Duodenal mucosa (tissue), 2 donors: Measurements from ENCODE around the gene AMPH.
"Not testable (repeated sequence)": the region's sequence is repeated elsewhere in the genome, so short reads cannot be mapped to it uniquely, and the experiment has no call there.

Source experiments
- H3K27ac ChIP-seq: one replicate; pipeline ENCODE4 v1.7.0; 2013; ENCODE audit warnings: low read depth, low read length
- H3K27me3 ChIP-seq, 2 donors: one replicate each; pipeline ENCODE4 v1.7.0; 2013; ENCODE audit warnings: low read length in 2 of 2, control low read depth in 1 of 2; ENCODE audit not compliant: insufficient read depth in 2 of 2, control insufficient read depth in 1 of 2
- H3K36me3 ChIP-seq, 2 donors: one replicate each; pipeline ENCODE4 v1.7.0; 2013; ENCODE audit warnings: low read length in 2 of 2, control low read depth in 1 of 2; ENCODE audit not compliant: insufficient read depth in 2 of 2, control insufficient read depth in 1 of 2
- H3K4me1 ChIP-seq, 2 donors: one replicate each; pipeline ENCODE4 v1.7.0; 2013; ENCODE audit warnings: low read length in 2 of 2, control low read depth in 1 of 2; ENCODE audit not compliant: insufficient read depth in 2 of 2, control insufficient read depth in 1 of 2
- H3K4me3 ChIP-seq, 2 donors: one replicate each; pipeline ENCODE4 v1.7.0; 2013; ENCODE audit warnings: low read length in 2 of 2, low read depth in 1 of 2
- H3K9ac ChIP-seq, 2 donors: one replicate each; pipeline ENCODE4 v1.7.0; 2013; ENCODE audit warnings: low read length in 2 of 2, low read depth in 1 of 2
- H3K9me3 ChIP-seq, 2 donors: one replicate each; pipeline ENCODE4 v1.7.0; 2013; ENCODE audit warnings: low read length in 2 of 2, control low read depth in 1 of 2; ENCODE audit not compliant: control insufficient read depth in 1 of 2

AMPH gene

GRCh38 chr7:38411404-38411803 is 219.8 kb downstream of the AMPH start:
- no peaks in the 10 kb centered on the region for H3K27me3 ChIP-seq
- H3K9ac ChIP-seq, result no peak overlapping the region
- no peaks in the 10 kb centered on the region for H3K4me1 ChIP-seq
- no peak overlapping the region for H3K4me3 ChIP-seq
- H3K36me3 ChIP-seq, result no peaks in the 10 kb centered on the region
- no peak overlapping the region for H3K27ac ChIP-seq
- no peaks in the 10 kb centered on the region for H3K9me3 ChIP-seq

- no peaks in the 10 kb centered on the region for H3K27me3 ChIP-seq
- no peak overlapping the region for H3K9ac ChIP-seq
- no peak overlapping the region for H3K4me3 ChIP-seq
- H3K36me3 ChIP-seq, result no peaks in the 10 kb centered on the region
- H3K4me1 ChIP-seq, result no peaks in the 10 kb centered on the region
- peaks cover 0 to 2% of the 10 kb centered on the region in 2 donors for H3K9me3 ChIP-seq
- H3K27ac ChIP-seq, result no peak overlapping the region
These were observed 221.1 kb downstream of the AMPH start for GRCh38 chr7:38410056-38410455.

- H3K9me3 ChIP-seq, result peaks cover 0 to 6% of the 10 kb centered on the region in 2 donors
- H3K4me3 ChIP-seq, result no peak overlapping the region
- no peak overlapping the region for H3K9ac ChIP-seq
These were observed 221.6 kb downstream of the AMPH start for GRCh38 chr7:38409531-38409930.

DNA sequence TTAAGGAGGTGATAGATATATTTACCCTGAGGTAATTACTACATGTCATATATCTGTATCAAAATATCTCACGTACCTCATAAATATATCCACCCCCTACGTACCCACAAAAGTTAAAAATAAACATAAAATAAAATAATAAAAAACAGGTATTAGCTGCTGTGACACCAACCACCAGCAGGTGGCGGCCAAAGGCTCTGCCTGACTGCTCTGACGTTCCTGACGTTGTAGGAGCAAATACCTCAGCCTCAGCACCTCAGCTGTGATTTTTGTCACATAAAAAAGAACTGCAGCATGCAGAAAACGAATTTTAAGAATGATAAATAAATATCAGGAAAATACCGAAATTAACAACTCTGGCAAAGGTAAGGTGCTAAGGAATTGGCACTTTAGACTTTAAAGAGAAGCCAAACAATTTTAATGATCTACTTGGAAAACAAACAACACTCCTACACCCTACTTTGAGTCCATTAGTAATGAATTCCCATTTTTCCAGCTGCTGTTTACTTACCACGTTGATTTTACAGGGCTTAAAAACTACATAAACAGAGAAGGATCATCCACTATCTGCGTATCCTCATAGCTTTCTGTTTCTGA is 232.3 kb downstream of the AMPH start:
- Histone ChIP-seq H3K27ac (no peak overlapping the region), H3K4me3 (no peak overlapping the region), H3K9me3 (no peaks in the 10 kb centered on the region), H3K36me3 (no peaks in the 10 kb centered on the region), H3K9ac (no peak overlapping the region), H3K27me3 (no peaks in the 10 kb centered on the region), H3K4me1 (no peaks in the 10 kb centered on the region)

More at GRCh38 chr7:38409531-38409930, 221.6 kb downstream of the AMPH start:
- H3K36me3 ChIP-seq, result no peaks in the 10 kb centered on the region
- no peaks in the 10 kb centered on the region for H3K27me3 ChIP-seq
- H3K27ac ChIP-seq, result no peak overlapping the region
- H3K4me1 ChIP-seq, result no peaks in the 10 kb centered on the region

DNA sequence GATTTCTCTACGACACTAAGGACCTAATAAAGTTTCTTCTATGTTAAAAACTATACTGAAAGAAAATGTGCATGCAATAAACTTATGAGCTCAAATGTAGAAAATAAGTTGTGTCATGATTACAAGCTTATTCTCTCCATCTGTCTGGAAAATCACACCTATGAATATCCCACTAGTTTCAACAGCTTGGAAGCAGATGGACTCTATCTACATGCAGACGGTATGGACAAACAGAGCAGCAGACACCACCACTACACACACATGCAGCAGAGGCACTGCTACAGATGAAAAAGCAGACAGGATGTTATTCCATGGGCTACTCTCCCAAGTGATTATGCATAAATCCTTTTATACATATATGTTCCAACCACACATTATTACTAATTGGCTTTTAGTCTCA is 234.3 kb downstream of the AMPH start:
- Histone ChIP-seq H3K27me3 (no peaks in the 10 kb centered on the region), H3K27ac (no peak overlapping the region), H3K4me1 (no peaks in the 10 kb centered on the region), H3K9ac (no peak overlapping the region), H3K9me3 (no peaks in the 10 kb centered on the region), H3K36me3 (no peaks in the 10 kb centered on the region), H3K4me3 (no peak overlapping the region)

- H3K9ac ChIP-seq, H3K27me3 ChIP-seq, H3K27ac ChIP-seq, H3K36me3 ChIP-seq, H3K4me3 ChIP-seq, H3K4me1 ChIP-seq, H3K9me3 ChIP-seq: not testable (repeated sequence)
These were observed 235.1 kb downstream of the AMPH start for GRCh38 chr7:38395921-38396552.

GRCh38 chr7:38394660-38395059 is 236.5 kb downstream of the AMPH start:
- Histone ChIP-seq H3K27ac (no peak overlapping the region), H3K36me3 (no peaks in the 10 kb centered on the region), H3K4me1 (no peaks in the 10 kb centered on the region), H3K9me3 (no peaks in the 10 kb centered on the region), H3K4me3 (no peak overlapping the region), H3K27me3 (no peaks in the 10 kb centered on the region), H3K9ac (no peak overlapping the region)

DNA sequence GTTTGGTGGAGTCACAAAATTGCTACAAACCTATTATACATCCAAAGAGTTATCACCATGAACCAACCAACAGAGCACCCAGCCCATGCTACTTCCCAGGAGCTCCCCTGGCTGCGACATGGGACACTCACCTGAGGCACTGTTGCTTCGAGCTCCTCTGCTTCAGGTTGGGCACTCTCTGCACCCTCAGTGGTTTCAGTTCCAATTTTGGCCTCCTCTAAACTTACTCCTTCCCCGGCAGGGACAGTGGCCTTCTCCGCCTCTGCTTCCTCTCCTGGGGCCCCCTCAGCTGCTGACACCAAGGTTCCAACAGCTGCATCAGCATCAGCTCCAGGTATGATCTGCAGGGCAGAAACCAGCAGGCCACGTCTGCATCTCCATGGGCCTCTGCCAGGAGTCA is 237.3 kb downstream of the AMPH start:
- no peak overlapping the region for H3K27ac ChIP-seq
- no peaks in the 10 kb centered on the region for H3K27me3 ChIP-seq
- no peaks in the 10 kb centered on the region for H3K4me1 ChIP-seq
- no peak overlapping the region for H3K4me3 ChIP-seq
- H3K9ac ChIP-seq, result no peak overlapping the region
- H3K9me3 ChIP-seq, result no peaks in the 10 kb centered on the region
- no peaks in the 10 kb centered on the region for H3K36me3 ChIP-seq

GRCh38 chr7:38391751-38392150 is 239.4 kb downstream of the AMPH start:
- H3K9me3 ChIP-seq, result no peaks in the 10 kb centered on the region
- H3K4me3 ChIP-seq, result no peak overlapping the region
- H3K27me3 ChIP-seq, result no peaks in the 10 kb centered on the region
- H3K4me1 ChIP-seq, result no peaks in the 10 kb centered on the region
- no peak overlapping the region for H3K27ac ChIP-seq
- no peak overlapping the region for H3K9ac ChIP-seq
- no peaks in the 10 kb centered on the region for H3K36me3 ChIP-seq

DNA sequence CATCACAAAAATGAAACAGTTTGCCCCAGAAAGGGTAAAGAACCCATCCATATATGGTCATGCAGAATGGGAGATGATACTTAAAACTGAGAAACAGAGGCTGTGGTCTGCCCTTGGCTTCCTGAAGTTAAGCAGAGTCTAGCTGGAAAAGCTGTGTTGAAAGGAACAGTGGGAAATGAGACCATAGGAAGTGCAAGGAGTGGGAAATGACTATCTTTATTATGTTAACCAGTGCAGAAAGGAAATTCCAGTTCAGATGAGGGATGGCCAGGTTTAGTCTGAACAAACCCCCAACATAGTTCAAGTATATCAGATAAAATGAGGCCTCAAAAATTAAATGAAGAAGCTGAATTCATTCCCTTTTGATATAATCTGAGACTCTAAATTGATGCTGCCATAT is 245.5 kb downstream of the AMPH start:
- no peaks in the 10 kb centered on the region for H3K4me1 ChIP-seq
- H3K4me3 ChIP-seq, result no peak overlapping the region
- no peak overlapping the region for H3K9ac ChIP-seq
- no peak overlapping the region for H3K27ac ChIP-seq
- H3K27me3 ChIP-seq, result no peaks in the 10 kb centered on the region
- no peaks in the 10 kb centered on the region for H3K9me3 ChIP-seq
- H3K36me3 ChIP-seq, result no peaks in the 10 kb centered on the region
